HepG2 (cell line): ENCODE measurements around the gene PRRC2A. TPM values are rescaled to one million over a fixed set of nuclear protein-coding genes. Genes with fewer than 3 reads are reported as not detected.

Experiments used
- BHLHE40 ChIP-seq: IDR thresholded peaks from 2 replicates; pipeline ENCODE4 v1.6.1; 2011; ENCODE audit warnings: low read length, improper control_type of control experiment
- ELF3 ChIP-seq: IDR thresholded peaks from 2 replicates; pipeline ENCODE4 v1.6.1; 2016; ENCODE audit warnings: missing genetic modification reagents, missing compliant biosample characterization
- FOXK1 ChIP-seq: sonication (generic); formaldehyde crosslinking; IDR thresholded peaks from 2 replicates; pipeline ENCODE4 v1.4.0; 2020; ENCODE audit warnings: low read depth, missing genetic modification reagents, borderline replicate concordance
- HNF1A ChIP-seq, 2 experiments: sonication (generic) in 1 of 2; formaldehyde crosslinking in 1 of 2; IDR thresholded peaks; 2 replicates each; pipeline versions ENCODE4 v1.4.0 to v1.6.1; 2016 to 2020; ENCODE audit warnings: borderline replicate concordance in 1 of 2, low read depth in 1 of 2, mild to moderate bottlenecking in 1 of 2, missing genetic modification reagents in 1 of 2
- IRF1 ChIP-seq: sonication (generic); formaldehyde crosslinking; IDR thresholded peaks from 2 replicates; pipeline ENCODE4 v1.4.0; 2020; ENCODE audit warnings: low read depth, mild to moderate bottlenecking, missing genetic modification reagents
- NR3C1 ChIP-seq: sonication (generic); formaldehyde crosslinking; IDR thresholded peaks from 2 replicates; pipeline ENCODE4 v1.4.0; 2020; ENCODE audit warnings: missing genetic modification reagents
- PBX2 ChIP-seq: IDR thresholded peaks from 2 replicates; pipeline ENCODE4 v1.6.1; 2016; ENCODE audit warnings: control low read depth
- PCBP2 ChIP-seq: fragments of 200-400 bp; formaldehyde crosslinking; optimal IDR thresholded peaks from 2 replicates; pipeline ENCODE3; 2018; ENCODE audit warnings: low read length, low read depth; ENCODE audit not compliant: poor library complexity, severe bottlenecking
- PREB ChIP-seq: sonication (generic); formaldehyde crosslinking; IDR thresholded peaks from 2 replicates; pipeline ENCODE4 v1.4.0; 2020; ENCODE audit warnings: missing genetic modification reagents
- SP5 ChIP-seq: IDR thresholded peaks from 2 replicates; pipeline ENCODE4 v1.6.1; 2016; ENCODE audit warnings: low read depth, borderline replicate concordance
- TBL1XR1 ChIP-seq: fragments of 150-350 bp; IDR thresholded peaks from 2 replicates; pipeline ENCODE4 v1.6.1; 2014; ENCODE audit warnings: borderline replicate concordance, low read length; ENCODE audit not compliant: partially characterized antibody
- TOE1 ChIP-seq: sonication (generic); formaldehyde crosslinking; IDR thresholded peaks from 2 replicates; pipeline ENCODE4 v1.4.0; 2020; ENCODE audit warnings: mild to moderate bottlenecking, missing genetic modification reagents
- ZNF251 ChIP-seq: sonication (generic); formaldehyde crosslinking; IDR thresholded peaks from 2 replicates; pipeline ENCODE4 v1.9.0; 2021; ENCODE audit warnings: mild to moderate bottlenecking, missing genetic modification reagents
- ZNF609 ChIP-seq: sonication (generic); formaldehyde crosslinking; IDR thresholded peaks from 2 replicates; pipeline ENCODE4 v1.4.0; 2020; ENCODE audit warnings: mild to moderate bottlenecking, missing genetic modification reagents, borderline replicate concordance
- polyA plus RNA-seq, 8 experiments: library from polyadenylated mRNA; depleted of rRNA in 3 of 8; stranded (reverse) in 7 of 8; unstranded in 1 of 8; fragments of >200 nt; fragmentation: Illumina TruSeq in 4 of 8; extraction: Trizol in 4 of 8; gene quantifications; 2 replicates each; pipeline versions ENCODE4 v1.2.1 to v1.2.3, GENCODE V29; 2011 to 2016; ENCODE audit warnings: low read depth in 4 of 8, missing spikeins in 1 of 8, mixed read lengths in 1 of 8; ENCODE audit not compliant: insufficient read depth in 1 of 8
- total RNA-seq, 5 experiments: library from RNA; depleted of rRNA; stranded (reverse); fragments of >200 nt; fragmentation: Illumina TruSeq; extraction: Trizol; gene quantifications; 2 replicates each; pipeline ENCODE4 v1.2.3, GENCODE V29; 2016; ENCODE audit warnings: low read depth in 1 of 5

Gene PRRC2A
- total and polyA plus RNA-seq, 2 of the 13 experiments (the other 11 are each of a cell fraction or from before 2014, with no cell fraction given) = 38.9 to 47.4 TPM

- peak; percentile 10; the same call in 1 of the 2 replicates for TF ChIP-seq ZNF609 (CRISPR knock-in tag)
- TF ChIP-seq IRF1 (CRISPR knock-in tag) = no peak
- no peak for TF ChIP-seq PBX2 (CRISPR knock-in tag)
- TF ChIP-seq ELF3 = no peak; the same call in 1 of the 2 replicates
- TF ChIP-seq TBL1XR1 = no peak
- no peak for TF ChIP-seq SP5 (CRISPR knock-in tag)
- TF ChIP-seq BHLHE40 = no peak
- no peak for TF ChIP-seq PREB
- no peak for TF ChIP-seq ZNF251 (CRISPR knock-in tag)
- TF ChIP-seq FOXK1 = no peak
- TF ChIP-seq HNF1A (IDR thresholded peaks at IDR 0.05; ENCODE audit: low read depth) = no peak
- peak; percentile 55; the same call in 1 of the 2 replicates for TF ChIP-seq HNF1A (CRISPR knock-in tag; IDR thresholded peaks at IDR 0.05; ENCODE audit: borderline replicate concordance)
- TF ChIP-seq NR3C1 (CRISPR knock-in tag) = no peak
- no peak for TF ChIP-seq TOE1
- no peak for TF ChIP-seq PCBP2
Measured at GRCh38 chr6:31580807-31581433, 39.6 kb upstream of the PRRC2A start (continued).
